NCI-H128 (cell line): ENCODE results near the gene HPCA.

Experiments used
- DNase-seq: peaks from one replicate; lab custom pipeline; 2025; ENCODE audit not compliant: unreplicated experiment; lab: John Stamatoyannopoulos, UW

HPCA gene

DNA sequence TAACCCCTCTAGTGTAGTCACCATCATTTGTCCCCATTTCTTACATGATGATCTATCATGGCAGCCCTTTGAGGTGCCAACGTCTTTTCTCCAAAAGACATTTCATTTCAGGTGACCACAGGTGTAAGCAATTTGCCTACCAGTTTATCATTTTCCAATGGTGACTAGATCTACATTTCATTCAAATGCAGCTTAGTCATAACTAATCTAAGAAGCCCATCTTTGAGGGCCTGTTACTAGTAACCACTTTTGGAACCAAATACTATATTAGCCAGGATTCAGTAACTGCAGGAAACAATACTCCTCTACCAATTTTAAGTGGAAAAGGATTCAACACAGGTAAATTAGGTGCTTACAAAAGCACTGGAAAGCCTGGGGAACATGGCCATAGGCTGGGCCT, 45.5 kb downstream of the HPCA start:
- no peak for DNase-seq

DNA sequence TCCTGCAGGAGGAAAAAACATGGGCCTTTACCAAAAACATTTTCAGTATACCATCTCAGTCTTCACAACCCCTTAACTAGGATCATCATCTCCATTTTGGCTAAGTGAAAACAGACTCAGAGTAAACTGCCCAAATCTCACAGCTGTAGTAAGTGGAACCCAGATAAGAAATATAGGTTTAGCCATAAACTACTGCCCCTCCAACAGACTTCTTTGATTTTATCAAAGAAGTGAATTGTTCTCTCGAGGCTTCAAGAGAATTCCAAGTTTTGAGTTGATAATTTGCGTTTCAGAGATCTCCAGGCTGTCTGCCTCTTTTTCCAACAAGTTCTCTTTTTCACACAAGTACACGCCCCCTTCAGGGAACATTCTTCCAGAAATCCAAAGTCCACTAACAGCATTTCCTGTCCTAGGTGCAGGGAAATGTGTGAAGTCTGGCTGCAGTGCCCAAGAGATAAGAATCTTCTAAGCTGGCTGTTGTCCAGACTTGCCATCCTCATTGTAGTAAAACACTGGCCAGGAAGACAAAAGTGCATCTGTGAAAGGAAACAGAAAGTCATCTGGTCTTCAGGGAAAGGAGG, 47.5 kb downstream of the HPCA start:
- DNase-seq: no peak

DNA sequence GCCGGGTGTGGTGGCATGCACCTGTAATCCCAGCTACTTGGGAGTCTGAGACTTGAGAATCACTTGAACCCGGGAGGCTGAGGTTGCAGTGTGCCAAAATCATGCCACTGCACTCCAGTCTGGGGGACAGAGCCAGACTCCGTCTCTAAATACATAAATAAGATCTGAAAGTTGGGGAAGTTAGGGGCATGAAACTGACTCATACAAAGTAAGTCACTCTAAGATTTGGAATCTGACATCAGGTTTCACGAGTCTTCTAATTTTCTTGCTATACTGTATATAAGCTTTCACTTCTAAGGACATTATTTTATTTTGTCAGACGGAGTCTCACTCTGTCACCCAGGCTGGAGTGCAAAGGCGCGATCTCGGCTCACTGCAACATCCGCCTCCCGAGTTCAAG, 48.2 kb downstream of the HPCA start:
- no peak for DNase-seq

DNA sequence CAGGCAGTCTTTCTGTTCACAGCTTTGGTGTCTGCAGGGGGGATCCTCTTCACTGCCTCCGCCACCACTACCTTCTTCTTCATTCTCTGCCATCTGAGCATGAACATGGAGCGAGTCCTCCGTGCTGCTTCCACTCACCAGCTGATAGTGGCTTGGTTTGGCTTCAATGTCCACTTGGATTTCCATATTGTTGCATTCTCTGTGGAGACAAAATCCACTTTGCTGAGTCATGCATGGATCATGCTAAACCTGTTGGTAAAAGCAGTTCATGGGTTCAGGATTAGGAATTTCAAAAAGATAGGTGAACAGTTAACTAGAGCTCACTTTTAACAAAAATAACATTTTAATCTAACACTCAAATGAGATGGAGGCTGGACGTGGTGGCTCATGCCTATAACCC, 50.8 kb downstream of the HPCA start:
- no peak for DNase-seq

DNA sequence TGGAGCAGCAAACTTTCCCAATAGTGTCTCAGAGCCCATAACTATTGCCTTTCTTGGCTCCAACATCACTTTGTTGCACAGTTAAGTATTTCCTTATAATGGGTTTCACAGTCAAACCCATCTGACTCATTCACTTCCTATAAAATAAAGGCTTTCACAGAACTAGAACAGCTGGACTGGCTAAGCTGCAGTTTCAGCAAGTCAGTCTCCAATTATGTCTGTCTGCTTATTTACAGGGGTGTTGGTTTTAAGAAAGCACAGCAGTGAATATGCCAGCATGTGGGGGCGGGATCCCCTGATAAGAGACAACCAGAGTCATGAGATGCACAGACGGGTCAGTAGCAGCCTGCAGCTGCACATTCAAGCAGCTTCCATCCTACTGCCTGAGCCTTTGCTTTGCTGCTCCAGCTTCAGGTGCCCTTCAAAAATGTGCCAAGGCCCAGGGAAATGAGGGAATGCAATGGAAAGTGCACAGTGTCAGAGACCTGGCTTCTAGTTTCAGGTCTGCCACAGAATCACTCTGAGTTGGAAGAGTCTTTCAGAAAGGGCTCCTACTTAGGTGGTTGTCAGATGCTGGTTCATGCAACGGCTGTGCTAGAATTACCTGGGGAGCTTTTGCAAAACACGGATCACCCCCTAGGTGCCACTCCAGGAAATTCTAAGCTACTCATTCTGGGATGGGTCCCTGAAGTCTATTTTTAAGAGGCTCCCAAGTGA, 53.5 kb downstream of the HPCA start:
- no peak for DNase-seq

DNA sequence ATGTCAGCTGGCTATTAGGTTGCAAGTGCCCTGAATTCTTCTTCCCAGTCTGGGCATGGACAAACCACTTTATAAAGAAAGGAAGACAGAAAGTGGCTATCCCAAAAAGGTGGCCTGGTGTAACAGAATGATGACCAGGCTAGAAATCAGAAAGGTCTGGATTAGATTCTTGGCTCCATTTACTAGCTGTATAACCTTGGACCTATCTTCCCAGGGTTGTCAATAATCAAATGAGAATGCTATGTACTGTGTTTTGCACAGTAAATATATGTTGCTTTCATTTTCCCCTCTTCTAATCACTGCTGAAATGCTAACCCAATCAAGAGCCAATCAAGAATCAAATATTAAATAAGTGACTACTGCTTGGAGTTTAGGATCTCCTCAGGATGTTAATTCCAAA, 57.9 kb downstream of the HPCA start:
- DNase-seq: no peak
